ENCODE results near the gene SCN3A.

SCN3A gene

DNA sequence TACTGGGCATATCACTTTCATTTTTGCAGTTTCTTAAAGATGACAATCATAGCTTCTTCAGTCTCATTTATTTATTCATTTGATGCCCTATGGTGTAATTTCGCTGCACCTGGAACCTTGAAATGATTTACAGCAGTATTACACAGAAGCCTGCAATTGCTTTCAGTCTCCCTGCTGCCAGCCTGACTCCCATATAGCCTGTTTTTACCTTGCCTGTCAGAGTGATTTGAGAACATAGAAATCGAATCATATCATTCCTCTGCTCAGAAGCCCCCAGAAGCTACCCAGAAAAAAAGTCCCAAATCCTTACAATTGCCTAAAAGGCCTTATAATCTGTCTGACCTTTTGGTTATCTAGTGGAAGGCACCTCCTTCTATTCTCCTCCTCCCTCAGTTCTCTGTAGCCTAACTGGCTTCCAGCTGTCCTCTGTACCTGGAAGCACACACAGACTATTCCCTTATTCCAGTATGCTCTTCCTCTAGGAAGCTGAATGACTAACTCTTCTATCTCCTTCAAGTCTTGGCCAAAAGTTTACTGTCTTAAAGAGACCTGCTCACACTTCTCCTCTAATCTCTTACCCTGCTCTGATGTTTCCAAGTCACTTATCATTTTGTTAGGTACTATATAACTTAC lies 12.6 kb downstream of the SCN3A start:
- no peak for DNase-seq (ENCODE audit: low spot score)

DNA sequence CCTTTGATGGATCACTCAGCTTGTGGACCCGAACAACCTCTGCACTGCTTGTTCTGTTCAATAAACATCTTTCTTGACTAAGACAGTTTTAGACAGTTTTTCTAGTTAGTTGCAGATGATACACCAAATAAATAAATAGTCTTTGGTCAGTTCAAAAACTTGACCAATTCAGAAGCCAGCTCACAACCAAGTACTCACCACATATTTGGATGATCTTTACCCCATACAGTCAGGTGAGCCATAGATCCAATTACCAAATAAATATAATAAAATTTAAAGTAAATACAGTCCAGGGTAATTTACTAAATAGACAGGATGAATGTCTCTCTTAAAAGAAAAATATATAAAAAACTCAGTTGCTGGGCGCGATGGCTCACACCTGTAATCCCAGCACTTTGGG lies 18.2 kb downstream of the SCN3A start:
- no peak for DNase-seq (ENCODE audit: low spot score)

GRCh38 chr2:165182029-165182428 lies 21.8 kb downstream of the SCN3A start:
- DNase-seq (ENCODE audit: low spot score) = no peak

GRCh38 chr2:165176780-165177179 lies 27.1 kb downstream of the SCN3A start:
- DNase-seq (ENCODE audit: low spot score) = no peak

GRCh38 chr2:165173215-165173614 lies 30.6 kb downstream of the SCN3A start:
- no peak for DNase-seq (ENCODE audit: low spot score)

DNA sequence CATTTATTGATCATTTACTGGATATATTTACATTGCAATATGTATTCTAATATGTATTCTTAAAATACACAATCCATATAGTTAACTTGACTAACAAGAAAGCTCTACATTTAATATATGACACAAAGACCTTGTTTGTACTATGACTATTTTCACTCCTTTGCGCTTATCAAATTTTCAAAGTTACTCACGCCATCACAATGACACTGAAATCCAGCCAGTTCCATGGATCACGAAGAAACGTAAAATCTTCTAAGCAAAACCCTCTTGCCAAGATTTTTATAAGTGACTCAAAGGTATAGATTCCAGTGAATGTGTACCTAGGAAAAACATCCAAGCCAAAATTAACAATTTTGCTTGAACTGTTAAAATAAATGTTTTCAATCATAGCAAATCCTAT lies 39.6 kb downstream of the SCN3A start:
- DNase-seq (ENCODE audit: low spot score) = no peak

DNA sequence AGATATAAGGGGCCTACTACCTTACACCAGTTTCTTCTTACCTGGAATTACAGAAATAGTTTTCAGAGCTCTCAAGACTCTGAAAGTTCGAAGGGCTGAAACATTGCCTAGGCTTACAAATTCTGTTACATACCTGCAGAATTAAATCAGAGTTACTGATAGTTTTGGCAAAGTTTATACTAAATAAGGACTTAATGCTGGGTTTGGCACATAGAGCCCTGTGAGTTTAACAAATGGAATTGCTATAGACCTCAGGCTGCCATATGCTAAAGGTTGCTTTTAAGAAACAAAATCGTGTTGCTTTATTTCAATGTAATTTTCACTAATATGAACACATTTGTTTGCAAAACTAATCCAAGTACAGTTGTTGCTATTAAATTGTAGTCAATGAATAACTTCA lies 40.1 kb downstream of the SCN3A start:
- DNase-seq (ENCODE audit: low spot score) = no peak

GRCh38 chr2:165162466-165162865 lies 41.4 kb downstream of the SCN3A start:
- DNase-seq (ENCODE audit: low spot score) = no peak

- no peak for DNase-seq (ENCODE audit: low spot score)
Measured at GRCh38 chr2:165161510-165161909, 42.3 kb downstream of the SCN3A start.

GRCh38 chr2:165157160-165157559 lies 46.7 kb downstream of the SCN3A start:
- DNase-seq (ENCODE audit: low spot score) = no peak

GRCh38 chr2:165155152-165155551 lies 48.7 kb downstream of the SCN3A start:
- DNase-seq (ENCODE audit: low spot score) = no peak

DNA sequence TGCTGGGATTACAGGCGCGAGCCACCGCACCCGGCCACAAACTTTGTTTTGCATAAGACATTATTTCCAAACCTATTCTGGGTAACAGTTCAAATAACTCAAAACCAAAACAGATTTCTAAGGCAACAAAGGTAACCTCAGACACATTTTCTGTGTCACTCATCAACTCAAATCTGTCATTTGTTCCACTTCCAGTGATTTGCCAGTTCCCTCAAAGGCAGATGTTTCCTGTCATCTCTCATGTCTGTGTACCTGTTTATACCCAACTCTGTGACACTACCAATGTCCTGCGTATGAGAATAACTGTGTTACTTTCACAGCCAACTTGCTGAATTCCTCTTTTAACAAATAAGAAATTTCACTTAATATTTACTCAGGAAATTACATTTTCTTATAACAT lies 54.4 kb downstream of the SCN3A start:
- DNase-seq (ENCODE audit: low spot score) = no peak

GRCh38 chr2:165147186-165148045 lies 56.4 kb downstream of the SCN3A start:
- DNase-seq (ENCODE audit: low spot score) = no peak

GRCh38 chr2:165144315-165144714 lies 59.5 kb downstream of the SCN3A start:
- DNase-seq (ENCODE audit: low spot score) = no peak

- DNase-seq (ENCODE audit: low spot score) = no peak
Measured at GRCh38 chr2:165141601-165142354, 62.1 kb downstream of the SCN3A start.

- DNase-seq (ENCODE audit: low spot score) = no peak
Measured at GRCh38 chr2:165126244-165126643, 77.6 kb downstream of the SCN3A start.

- DNase-seq (ENCODE audit: low spot score) = no peak
Measured at GRCh38 chr2:165122521-165122920, 81.3 kb downstream of the SCN3A start.

GRCh38 chr2:165120740-165121467 lies 82.9 kb downstream of the SCN3A start:
- DNase-seq (ENCODE audit: low spot score) = no peak

DNA sequence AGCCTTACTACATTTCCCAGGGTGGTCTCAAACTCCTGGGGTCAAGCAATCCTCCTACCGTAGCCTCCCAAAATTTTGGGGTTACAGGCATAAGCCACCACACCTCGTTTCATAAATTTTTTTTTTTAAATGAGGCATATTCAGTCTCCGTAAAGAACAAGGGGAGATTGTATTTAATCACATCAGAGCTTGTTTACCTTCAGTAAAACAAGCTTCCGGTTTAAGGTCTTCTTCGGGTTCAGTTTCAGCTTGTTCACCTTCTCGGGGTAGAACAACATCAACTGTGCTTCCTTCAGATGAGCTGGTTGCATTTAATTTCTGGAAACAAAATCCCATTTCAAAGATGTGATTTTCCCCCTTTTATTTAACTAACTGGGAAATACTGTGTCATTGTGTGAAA lies 88.6 kb downstream of the SCN3A start:
- no peak for DNase-seq (ENCODE audit: low spot score)

GRCh38 chr2:165114346-165114939 lies 89.4 kb downstream of the SCN3A start:
- DNase-seq (ENCODE audit: low spot score) = no peak

GRCh38 chr2:165113414-165113813 lies 90.4 kb downstream of the SCN3A start:
- no peak for DNase-seq (ENCODE audit: low spot score)

DNA sequence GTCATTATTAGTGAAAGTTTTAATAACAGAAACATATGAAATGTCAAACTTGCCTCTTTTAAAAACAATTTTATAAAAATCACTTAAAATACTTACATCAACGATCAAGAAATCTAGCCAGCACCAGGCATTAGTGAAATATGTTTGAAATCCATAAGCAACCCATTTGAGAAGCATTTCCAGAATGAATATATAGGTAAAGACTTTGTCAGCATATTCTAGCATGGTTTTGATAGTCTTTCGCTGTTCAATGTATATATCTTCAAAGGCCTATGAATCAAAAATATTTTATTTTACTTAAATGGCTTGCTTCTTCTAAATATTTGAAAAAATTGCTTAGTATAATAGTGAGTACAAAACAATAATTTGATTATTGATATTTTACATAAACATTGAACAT lies 91.1 kb downstream of the SCN3A start:
- DNase-seq (ENCODE audit: low spot score) = no peak
